Stimulated activated CD8-positive, alpha-beta memory T cell treated with anti-CD3 and anti-CD28 coated beads, Interleukin-15, amount 100 ng/mL, for 4 hours (primary cell): ENCODE results near the gene ZSWIM3.

Source experiments
- DNase-seq, 2 donors: peaks; one replicate each; pipeline ENCODE4 v3.0.0-alpha.2; 2020; ENCODE audit warnings: low read depth in 2 of 2

Gene ZSWIM3

GRCh38 chr20:45909336-45909808 lies 52.0 kb downstream of the ZSWIM3 start:
- no peak for DNase-seq

- no peak for DNase-seq
Measured at GRCh38 chr20:45909817-45910669, 52.6 kb downstream of the ZSWIM3 start.

- DNase-seq, result peak; percentile 83 to 87
Measured at GRCh38 chr20:45910670-45911485, 53.5 kb downstream of the ZSWIM3 start.

- DNase-seq, result no peak
Measured at GRCh38 chr20:45911486-45912343, 54.3 kb downstream of the ZSWIM3 start, which contains the start of gene PLTP. TSS of gene PLTP (minus strand) at chr20:45912155. CDS start at chr20:45911452, 703 bp downstream.

- no peak for DNase-seq
Measured at GRCh38 chr20:45912344-45912682, 54.9 kb downstream of the ZSWIM3 start.

DNA sequence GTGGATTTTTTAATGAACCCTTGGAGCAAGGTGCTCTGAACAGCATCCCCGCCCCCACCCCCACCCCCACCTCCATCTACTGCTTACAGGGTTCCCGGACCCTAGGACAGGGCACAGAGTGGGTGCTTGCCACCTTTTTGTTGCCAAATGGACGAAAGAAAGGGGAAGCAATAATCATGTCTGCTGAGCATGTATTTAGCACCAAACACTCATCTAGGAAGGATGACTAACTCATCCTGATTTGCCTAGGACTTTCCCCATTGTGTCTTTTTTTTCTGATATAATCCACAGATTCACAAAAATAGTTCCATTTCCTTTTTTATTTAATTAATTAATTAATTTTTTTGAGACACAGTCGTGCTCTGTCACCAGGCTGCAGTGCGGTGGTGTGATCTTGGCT lies 55.7 kb downstream of the ZSWIM3 start:
- no peak for DNase-seq

- no peak for DNase-seq
Measured at GRCh38 chr20:45917790-45918141, 60.4 kb downstream of the ZSWIM3 start.

DNA sequence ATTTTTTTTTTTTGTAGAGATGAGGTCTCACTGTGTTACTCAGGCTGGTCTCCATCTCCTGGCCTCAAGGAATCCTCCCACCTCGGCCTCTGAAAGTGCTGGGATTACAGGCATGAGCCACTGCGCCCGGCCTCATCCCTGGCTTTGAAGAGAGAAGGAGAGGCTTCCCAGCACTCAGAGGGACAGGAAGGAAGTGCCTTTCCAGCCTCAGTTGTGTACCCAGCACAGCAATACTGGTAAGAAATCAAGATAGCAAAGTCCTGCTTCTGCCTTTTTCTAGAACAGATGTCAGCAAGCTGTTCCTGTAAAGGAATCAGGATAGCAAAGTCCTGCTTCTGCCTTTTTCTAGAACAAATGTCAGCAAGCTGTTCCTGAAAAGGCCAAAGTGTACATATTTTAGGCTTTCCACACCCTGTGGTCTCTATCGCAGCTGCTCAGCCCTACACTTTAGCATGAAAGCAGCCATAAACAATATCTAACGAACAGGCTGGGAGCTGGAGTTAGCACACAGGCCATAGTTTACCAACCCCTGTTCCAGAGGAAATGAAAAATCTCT lies 60.8 kb downstream of the ZSWIM3 start:
- no peak for DNase-seq

- no peak for DNase-seq
Measured at GRCh38 chr20:45918779-45919537, 61.5 kb downstream of the ZSWIM3 start.

- DNase-seq, result no peak
Measured at GRCh38 chr20:45919542-45920399, 62.4 kb downstream of the ZSWIM3 start.

DNA sequence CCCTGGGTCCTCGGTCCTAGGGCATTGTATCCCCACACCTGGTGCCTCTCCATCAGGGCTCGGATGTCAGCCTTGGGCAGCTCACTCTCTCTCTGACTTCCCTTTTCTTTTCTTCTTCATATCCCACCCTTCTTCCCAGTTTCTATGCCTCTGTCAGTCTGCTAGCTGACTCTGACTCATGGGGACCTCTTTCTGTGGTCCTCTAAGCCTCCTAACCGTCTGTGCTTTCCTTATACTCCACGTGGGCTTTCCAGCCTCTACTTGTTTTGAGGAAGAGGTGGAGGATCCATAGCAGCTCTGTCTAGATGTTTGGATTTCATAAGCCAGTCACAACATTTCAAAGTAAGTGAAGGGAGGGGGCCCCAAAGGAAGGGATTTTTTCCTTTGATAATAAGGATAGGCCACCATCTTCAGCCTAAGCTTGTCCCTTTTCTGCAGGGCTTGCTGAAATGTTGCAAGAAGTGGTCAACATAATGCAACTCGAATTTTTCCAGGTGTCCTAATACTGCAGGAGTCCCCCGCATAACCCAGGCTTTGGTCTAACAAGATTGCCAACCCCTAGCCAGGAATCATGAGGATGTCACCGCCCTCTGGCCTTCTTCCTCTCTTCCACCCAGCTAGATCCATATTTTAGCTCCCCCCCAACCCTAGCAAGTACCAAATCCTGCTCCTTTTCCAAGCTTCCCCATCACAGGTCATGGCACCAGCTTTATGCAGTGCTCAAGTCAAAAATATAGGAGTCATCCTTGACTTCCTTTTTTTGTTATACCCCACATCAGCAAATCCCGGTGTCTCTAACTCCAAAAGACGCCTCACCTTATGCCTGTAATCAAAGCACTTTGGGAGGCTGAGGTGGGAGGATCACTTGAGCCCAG lies 63.3 kb downstream of the ZSWIM3 start:
- DNase-seq, result no peak

GRCh38 chr20:45921337-45922189 lies 64.1 kb downstream of the ZSWIM3 start:
- DNase-seq, result no peak

- no peak for DNase-seq
Measured at GRCh38 chr20:45924391-45925261, 67.2 kb downstream of the ZSWIM3 start.

DNA sequence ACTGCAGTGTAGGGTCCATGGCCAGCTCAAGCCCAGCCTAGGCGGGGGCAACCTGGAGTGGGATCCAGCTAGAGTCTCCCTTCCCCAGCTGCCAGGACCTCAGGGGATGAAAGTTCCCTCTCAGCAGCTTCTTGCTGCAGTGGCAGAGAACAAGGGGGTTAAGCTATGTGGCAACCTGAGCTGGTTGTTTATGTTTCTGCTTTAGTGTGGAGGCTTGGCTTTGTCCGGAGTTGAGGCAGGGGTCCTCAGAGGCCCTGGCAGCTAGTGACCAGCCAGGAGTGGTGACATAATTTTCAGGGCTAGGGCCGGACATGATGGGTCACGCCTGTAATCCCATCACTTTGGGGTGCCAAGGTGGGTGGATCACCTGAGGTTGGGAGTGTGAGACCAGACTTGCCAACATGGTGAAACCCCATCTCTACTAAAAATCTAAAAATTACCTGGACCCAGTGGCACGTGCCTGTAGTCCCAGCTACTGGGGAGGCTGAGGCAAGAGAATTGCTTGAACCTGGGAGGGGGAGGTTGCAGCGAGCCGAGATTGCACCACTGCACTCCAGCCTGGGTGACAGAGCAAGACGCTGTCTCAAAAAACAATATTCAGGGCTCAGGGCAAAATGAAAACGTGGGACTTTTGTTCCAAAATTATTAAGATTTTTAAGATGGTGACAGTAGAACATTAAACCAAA lies 68.5 kb downstream of the ZSWIM3 start:
- DNase-seq, result no peak

DNA sequence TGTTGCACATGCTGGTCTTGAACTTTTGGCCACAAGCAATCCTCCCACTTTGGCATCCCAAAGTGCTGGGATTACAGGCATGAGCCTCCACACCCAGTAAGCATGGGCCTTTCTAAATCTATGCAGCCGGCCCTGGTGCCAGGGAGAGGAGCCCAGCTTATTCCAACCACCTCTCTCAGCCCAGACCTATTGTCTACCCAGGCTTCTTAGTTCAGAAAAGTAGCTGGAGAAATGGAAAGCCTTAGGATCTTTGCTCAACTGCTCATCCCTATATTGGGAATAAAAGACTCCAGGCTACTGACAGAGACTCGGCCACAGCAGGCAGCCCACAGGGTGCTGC lies 69.3 kb downstream of the ZSWIM3 start:
- no peak for DNase-seq

GRCh38 chr20:45927071-45927878 lies 69.9 kb downstream of the ZSWIM3 start:
- DNase-seq, result no peak
